Nephron progenitor cell (in vitro differentiated cells): ENCODE data around the gene THAP11.

Experiments used
- DNase-seq: peaks from one replicate; pipeline ENCODE4 v3.0.0; 2021
- H3K27ac Mint-ChIP-seq: 2 replicates; pipeline ENCODE4 v1.8.0; 2021; ENCODE audit warnings: mild to moderate bottlenecking, moderate library complexity, mixed read lengths
- H3K27me3 Mint-ChIP-seq: 2 replicates; pipeline ENCODE4 v1.8.0; 2021; ENCODE audit warnings: mild to moderate bottlenecking, low read depth, mixed read lengths; ENCODE audit not compliant: poor library complexity
- H3K36me3 Mint-ChIP-seq: 2 replicates; pipeline ENCODE4 v1.8.0; 2021; ENCODE audit warnings: low read depth, mixed read lengths
- H3K4me1 Mint-ChIP-seq: 2 replicates; pipeline ENCODE4 v1.8.0; 2021; ENCODE audit warnings: mixed read lengths
- H3K4me3 Mint-ChIP-seq: 2 replicates; pipeline ENCODE4 v1.8.0; 2021; ENCODE audit warnings: mild to moderate bottlenecking, moderate library complexity, mixed read lengths
- H3K9me3 Mint-ChIP-seq: 2 replicates; pipeline ENCODE4 v1.8.0; 2021; ENCODE audit warnings: mild to moderate bottlenecking, moderate library complexity, mixed read lengths
- TF ChIP-seq, protein P1 (sequence below): fragments of 200-600 bp; sonication (generic); IDR thresholded peaks from 2 replicates; pipeline ENCODE4 v1.5.0; 2021; ENCODE audit warnings: antibody characterized with exemption

The THAP11 gene

DNA sequence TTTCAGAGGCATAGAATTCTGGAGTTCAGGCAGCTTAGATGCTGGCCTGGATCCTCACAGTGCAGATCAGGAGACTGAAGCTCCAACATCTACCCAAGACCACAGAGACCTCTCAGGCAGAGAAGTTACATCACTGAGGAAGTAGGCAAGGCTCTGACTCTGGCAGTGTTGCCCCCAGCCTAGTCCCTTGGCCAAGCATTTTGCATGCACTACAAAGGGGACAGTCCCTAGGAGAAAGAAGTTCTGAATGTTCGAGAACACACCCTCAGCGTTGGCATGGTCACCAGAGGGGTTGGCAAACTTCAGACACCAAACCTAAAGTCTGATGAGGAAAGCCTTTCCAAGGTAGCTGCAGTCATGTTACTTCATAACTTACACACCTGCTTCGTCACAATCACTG, 38.2 kb upstream of the THAP11 start:
- Mint-ChIP-seq H3K4me3 (peak overlapping the region; percentile 69), H3K4me1 (peaks cover 16% of the 10 kb centered on the region), H3K36me3 (peaks cover 62% of the 10 kb centered on the region), H3K27me3 (peaks cover 2% of the 10 kb centered on the region), H3K27ac (no peak overlapping the region), H3K9me3 (no peaks in the 10 kb centered on the region)
- no peak for DNase-seq
- TF ChIP-seq, protein P1, sequence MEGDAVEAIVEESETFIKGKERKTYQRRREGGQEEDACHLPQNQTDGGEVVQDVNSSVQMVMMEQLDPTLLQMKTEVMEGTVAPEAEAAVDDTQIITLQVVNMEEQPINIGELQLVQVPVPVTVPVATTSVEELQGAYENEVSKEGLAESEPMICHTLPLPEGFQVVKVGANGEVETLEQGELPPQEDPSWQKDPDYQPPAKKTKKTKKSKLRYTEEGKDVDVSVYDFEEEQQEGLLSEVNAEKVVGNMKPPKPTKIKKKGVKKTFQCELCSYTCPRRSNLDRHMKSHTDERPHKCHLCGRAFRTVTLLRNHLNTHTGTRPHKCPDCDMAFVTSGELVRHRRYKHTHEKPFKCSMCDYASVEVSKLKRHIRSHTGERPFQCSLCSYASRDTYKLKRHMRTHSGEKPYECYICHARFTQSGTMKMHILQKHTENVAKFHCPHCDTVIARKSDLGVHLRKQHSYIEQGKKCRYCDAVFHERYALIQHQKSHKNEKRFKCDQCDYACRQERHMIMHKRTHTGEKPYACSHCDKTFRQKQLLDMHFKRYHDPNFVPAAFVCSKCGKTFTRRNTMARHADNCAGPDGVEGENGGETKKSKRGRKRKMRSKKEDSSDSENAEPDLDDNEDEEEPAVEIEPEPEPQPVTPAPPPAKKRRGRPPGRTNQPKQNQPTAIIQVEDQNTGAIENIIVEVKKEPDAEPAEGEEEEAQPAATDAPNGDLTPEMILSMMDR = no peak

DNA sequence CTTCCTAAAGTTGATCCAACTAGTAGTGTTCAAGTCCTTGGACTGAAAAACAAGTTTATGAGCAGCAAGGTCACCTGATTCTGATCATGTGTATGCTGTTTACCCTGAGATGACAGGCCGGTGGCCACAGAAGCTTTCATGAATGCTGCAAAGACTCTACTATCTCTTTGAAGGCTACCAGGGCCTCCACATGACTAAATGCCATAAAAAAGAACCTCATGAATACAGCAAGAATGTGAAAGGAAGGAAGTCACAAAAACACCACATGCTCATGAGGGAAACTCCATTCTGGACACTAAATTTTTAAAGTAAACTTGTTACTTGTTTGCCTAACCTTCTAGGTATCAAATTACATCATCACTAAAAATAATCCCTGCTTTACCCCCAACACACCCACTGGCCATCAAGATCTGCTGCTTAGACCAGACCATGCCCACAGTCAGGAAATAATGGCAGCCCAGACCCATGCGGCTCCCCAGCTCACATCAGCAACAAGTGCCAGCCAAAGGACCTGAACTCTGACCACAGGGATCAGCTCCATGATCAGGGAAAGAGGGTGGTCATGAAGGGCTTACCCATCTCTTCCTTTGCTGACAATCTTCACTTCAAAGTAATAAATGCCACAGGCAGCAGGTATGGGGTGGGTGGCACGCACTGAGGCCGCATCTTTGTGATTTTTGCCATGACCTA, 37.1 kb upstream of the THAP11 start:
- TF ChIP-seq, protein P1 = no peak
- H3K27me3 Mint-ChIP-seq = peaks cover 2% of the 10 kb centered on the region
- no peak for DNase-seq
- H3K9me3 Mint-ChIP-seq = no peaks in the 10 kb centered on the region
- H3K27ac Mint-ChIP-seq = peak overlapping the region; percentile 90
- peak overlapping the region; percentile 91 for H3K4me3 Mint-ChIP-seq
- peaks cover 16% of the 10 kb centered on the region for H3K4me1 Mint-ChIP-seq
- H3K36me3 Mint-ChIP-seq = peaks cover 54% of the 10 kb centered on the region

- Mint-ChIP-seq H3K9me3 (no peaks in the 10 kb centered on the region), H3K27ac (peak overlapping the region; percentile 90), H3K27me3 (peaks cover 2% of the 10 kb centered on the region), H3K4me3 (peak overlapping the region; percentile 91), H3K36me3 (peaks cover 45% of the 10 kb centered on the region), H3K4me1 (peaks cover 16% of the 10 kb centered on the region)
- TF ChIP-seq, protein P1 = no peak
- DNase-seq = no peak
Measured at GRCh38 chr16:67805718-67806427, 36.2 kb upstream of the THAP11 start.

GRCh38 chr16:67806428-67807147, 35.5 kb upstream of the THAP11 start, which contains the start of the genes RANBP10 and TSNAXIP1:
RANBP10 (minus strand) TSS chr16:67806560; CDS start chr16:67806536, 24 bp downstream.
TSNAXIP1 (plus strand) TSS chr16:67806889; CDS start chr16:67807150, 261 bp downstream.
- Mint-ChIP-seq H3K9me3 (no peaks in the 10 kb centered on the region), H3K27me3 (peaks cover 2% of the 10 kb centered on the region), H3K27ac (peak within 1 kb of the TSS; percentile 90), H3K36me3 (peaks cover 38% of the 10 kb centered on the region), H3K4me1 (peaks cover 16% of the 10 kb centered on the region), H3K4me3 (peak within 1 kb of the TSS; percentile 91)
- DNase-seq = peak; percentile 95
- TF ChIP-seq, protein P1 = no peak

GRCh38 chr16:67807148-67807682, 34.9 kb upstream of the THAP11 start:
- H3K27ac Mint-ChIP-seq = peak overlapping the region; percentile 90
- H3K27me3 Mint-ChIP-seq = peaks cover 2% of the 10 kb centered on the region
- H3K4me3 Mint-ChIP-seq = peak overlapping the region; percentile 91
- peaks cover 32% of the 10 kb centered on the region for H3K36me3 Mint-ChIP-seq
- H3K9me3 Mint-ChIP-seq = no peaks in the 10 kb centered on the region
- TF ChIP-seq, protein P1 = no peak
- DNase-seq = no peak
- peaks cover 16% of the 10 kb centered on the region for H3K4me1 Mint-ChIP-seq
